Spinal cord (tissue), 10 donors: ENCODE data around the gene PPP2R2B. TPM values are rescaled to one million over a fixed set of nuclear protein-coding genes. Genes with fewer than 3 reads are reported as not detected.
A peak's percentile ranks its signal among the peaks of the same experiment; 100 is the strongest.

ENCODE experiments used
- DNase-seq, 6 donors: peaks; one replicate each; pipeline versions ENCODE4 v3.0.0 to v3.0.0-alpha.2; 2013 to 2015; ENCODE audit warnings: low spot score in 6 of 6, low read depth in 4 of 6
- H3K27ac ChIP-seq: one replicate; pipeline ENCODE4 v1.5.1; 2013; ENCODE audit warnings: low read depth, low read length, control low read depth
- H3K27me3 ChIP-seq: one replicate; pipeline ENCODE4 v1.6.1; 2013; ENCODE audit warnings: low read length; ENCODE audit not compliant: control insufficient read depth, insufficient read depth
- H3K36me3 ChIP-seq: one replicate; pipeline ENCODE4 v1.6.1; 2013; ENCODE audit warnings: low read length; ENCODE audit not compliant: control insufficient read depth, insufficient read depth
- H3K4me1 ChIP-seq: one replicate; pipeline ENCODE4 v1.6.1; 2013; ENCODE audit warnings: low read length; ENCODE audit not compliant: control insufficient read depth, insufficient read depth
- H3K4me3 ChIP-seq: one replicate; pipeline ENCODE4 v1.5.1; 2013; ENCODE audit warnings: low read depth, low read length, control low read depth
- H3K9me3 ChIP-seq: one replicate; pipeline ENCODE4 v1.6.1; 2013; ENCODE audit warnings: low read length; ENCODE audit not compliant: control insufficient read depth, insufficient read depth
- WGBS: methylation state at CpG from one replicate; pipeline ENCODE4 v1.1.5; 2013; ENCODE audit warnings: missing lambda C conversion rate; ENCODE audit not compliant: insufficient coverage; 5-methylcytosine and 5-hydroxymethylcytosine counted together
- polyA plus RNA-seq, 2 donors: library from polyadenylated mRNA; unstranded; fragments of 120-200 nt; gene quantifications; one replicate each; pipeline ENCODE4 v1.2.1, GENCODE V29; 2013; ENCODE audit not compliant: insufficient read length in 2 of 2
- total RNA-seq, 2 donors: library from RNA; depleted of rRNA in 1 of 2; stranded (reverse); fragments of 120-200 nt in 1 of 2; fragments of >200 nt in 1 of 2; gene quantifications; one replicate each; pipeline versions ENCODE4 v1.2.3 to v1.2.4, GENCODE V29; 2013 to 2014
- donor health status: healthy.

Gene PPP2R2B
- total and polyA plus RNA-seq, 4 donors = 62.0 to 211 (median 150) TPM

GRCh38 chr5:146683861-146684260 lies 194.7 kb downstream of the PPP2R2B start:
- Histone ChIP-seq H3K4me1 (no peaks in the 10 kb centered on the region), H3K4me3 (no peak overlapping the region), H3K9me3 (no peaks in the 10 kb centered on the region), H3K27me3 (no peaks in the 10 kb centered on the region), H3K27ac (no peak overlapping the region), H3K36me3 (peaks cover 5% of the 10 kb centered on the region)
- no peak for DNase-seq
- no CpG with 5 or more reads among the region's 5 CpGs for WGBS

DNA sequence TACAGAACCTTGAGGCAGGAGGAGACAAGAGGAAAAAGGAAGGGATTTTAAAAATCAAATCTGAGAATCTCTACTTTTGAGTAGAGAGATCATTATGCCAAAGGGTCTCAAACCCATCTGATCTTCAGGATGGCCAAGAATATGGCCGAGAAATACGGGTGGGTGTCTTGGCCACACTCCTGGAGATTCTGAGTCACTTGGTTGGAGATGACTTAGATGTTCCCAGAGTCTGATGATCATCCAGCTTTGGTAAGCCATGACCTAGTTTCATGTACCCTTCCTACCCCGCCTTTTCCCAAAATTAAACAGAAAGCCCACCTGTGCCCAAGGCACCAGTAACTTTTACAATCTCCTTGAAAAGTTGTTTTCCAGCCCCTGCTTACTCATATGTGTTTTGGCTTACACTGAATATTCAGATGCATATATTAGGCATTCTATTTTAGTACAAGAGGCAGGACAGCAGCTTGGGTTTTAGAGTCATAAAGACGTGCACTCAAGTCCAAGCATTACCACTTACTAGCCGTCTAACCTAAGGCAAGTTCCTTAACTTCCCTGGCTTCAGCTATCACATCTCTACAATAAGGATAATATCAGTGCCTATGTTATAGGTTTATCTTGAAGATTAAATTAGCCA lies 195.5 kb downstream of the PPP2R2B start:
- Histone ChIP-seq H3K36me3 (peaks cover 5% of the 10 kb centered on the region), H3K4me3 (no peak overlapping the region), H3K27ac (no peak overlapping the region), H3K4me1 (no peaks in the 10 kb centered on the region), H3K27me3 (no peaks in the 10 kb centered on the region), H3K9me3 (no peaks in the 10 kb centered on the region)
- WGBS = 94% methylated on average over 2 of the region's 5 CpGs
- DNase-seq = no peak

GRCh38 chr5:146681585-146682105 lies 196.9 kb downstream of the PPP2R2B start:
- H3K4me1 ChIP-seq = no peaks in the 10 kb centered on the region
- DNase-seq = no peak
- no peaks in the 10 kb centered on the region for H3K9me3 ChIP-seq
- no CpG with 5 or more reads among the region's 2 CpGs for WGBS
- no peak overlapping the region for H3K27ac ChIP-seq
- H3K27me3 ChIP-seq = no peaks in the 10 kb centered on the region
- H3K36me3 ChIP-seq = no peaks in the 10 kb centered on the region
- H3K4me3 ChIP-seq = no peak overlapping the region

- WGBS = 80% methylated on average over 1 of the region's 9 CpGs
- Histone ChIP-seq H3K27me3 (no peaks in the 10 kb centered on the region), H3K9me3 (no peaks in the 10 kb centered on the region), H3K36me3 (no peaks in the 10 kb centered on the region), H3K4me3 (no peak overlapping the region), H3K27ac (no peak overlapping the region), H3K4me1 (no peaks in the 10 kb centered on the region)
- no peak for DNase-seq
These were observed 197.5 kb downstream of the PPP2R2B start for GRCh38 chr5:146680846-146681584.

GRCh38 chr5:146675636-146676035 lies 202.9 kb downstream of the PPP2R2B start:
- Histone ChIP-seq H3K4me1 (no peaks in the 10 kb centered on the region), H3K9me3 (no peaks in the 10 kb centered on the region), H3K36me3 (no peaks in the 10 kb centered on the region), H3K4me3 (no peak overlapping the region), H3K27me3 (no peaks in the 10 kb centered on the region), H3K27ac (peak overlapping the region; percentile 33)
- DNase-seq = peak in 3 of 6 donors; percentile 38 to 79 (median 61)
- WGBS = no CpG with 5 or more reads among the region's 4 CpGs

DNA sequence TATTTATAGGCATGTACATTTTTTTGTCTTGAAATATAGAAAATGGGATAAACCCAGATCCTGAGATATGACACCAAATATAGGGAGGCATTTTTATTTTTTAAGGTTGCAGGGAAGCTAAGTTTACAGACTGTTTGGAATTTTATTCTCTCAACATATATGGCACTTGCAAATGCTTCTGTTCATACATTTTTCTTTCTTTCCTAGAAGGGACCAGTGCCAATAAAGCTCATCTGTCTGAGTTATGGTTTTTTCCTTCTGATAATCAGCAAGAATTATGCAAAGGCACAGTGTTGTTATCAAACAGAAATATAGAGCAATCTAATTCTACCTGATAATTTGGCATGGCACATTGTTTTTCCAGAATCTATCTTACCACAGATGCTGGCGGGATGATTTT lies 205.7 kb downstream of the PPP2R2B start:
- DNase-seq = peak in 1 of 6 donors; percentile 73
- Histone ChIP-seq H3K27me3 (no peaks in the 10 kb centered on the region), H3K4me3 (no peak overlapping the region), H3K9me3 (no peaks in the 10 kb centered on the region), H3K27ac (no peak overlapping the region), H3K36me3 (no peaks in the 10 kb centered on the region), H3K4me1 (no peaks in the 10 kb centered on the region)
- no CpG with 5 or more reads among the region's 1 CpG for WGBS

DNA sequence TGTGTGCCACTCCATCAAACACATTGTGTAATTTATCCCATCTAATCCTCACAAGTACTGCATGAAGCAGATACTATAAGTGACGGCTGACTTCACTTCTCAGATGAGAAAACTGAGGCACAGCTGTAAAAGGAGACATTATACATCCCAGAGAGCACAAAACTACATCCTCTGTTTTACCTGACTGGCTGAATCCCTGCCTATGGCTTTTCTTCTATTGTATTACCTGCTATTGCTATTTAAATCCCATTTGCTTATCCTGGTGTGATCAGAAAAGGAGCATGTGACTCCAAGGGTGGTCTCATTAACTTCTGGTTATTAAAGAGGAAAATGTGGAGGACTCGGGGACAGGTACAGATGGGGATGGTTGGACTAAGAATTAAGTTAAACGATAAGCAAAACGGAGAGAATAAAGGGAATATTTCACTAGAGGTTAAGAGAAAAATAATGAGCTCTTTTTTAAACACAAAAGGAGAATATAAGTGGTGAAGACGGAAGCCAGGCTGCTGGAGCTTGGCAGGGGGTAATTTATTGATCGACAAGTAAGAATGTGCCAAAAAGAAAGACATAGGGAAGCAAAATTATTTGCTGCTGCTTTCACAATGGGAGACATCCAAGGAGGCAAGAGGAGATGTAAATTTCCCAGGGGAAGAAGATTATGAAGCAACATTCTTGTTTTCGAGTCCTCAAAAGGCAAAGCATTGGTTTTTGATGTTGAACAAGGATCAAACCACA lies 206.8 kb downstream of the PPP2R2B start:
- 63% methylated on average over 5 of the region's 7 CpGs for WGBS
- Histone ChIP-seq H3K27me3 (no peaks in the 10 kb centered on the region), H3K9me3 (no peaks in the 10 kb centered on the region), H3K4me3 (no peak overlapping the region), H3K4me1 (no peaks in the 10 kb centered on the region), H3K36me3 (no peaks in the 10 kb centered on the region), H3K27ac (no peak overlapping the region)
- DNase-seq = peak in 2 of 6 donors; percentile 43 to 69

DNA sequence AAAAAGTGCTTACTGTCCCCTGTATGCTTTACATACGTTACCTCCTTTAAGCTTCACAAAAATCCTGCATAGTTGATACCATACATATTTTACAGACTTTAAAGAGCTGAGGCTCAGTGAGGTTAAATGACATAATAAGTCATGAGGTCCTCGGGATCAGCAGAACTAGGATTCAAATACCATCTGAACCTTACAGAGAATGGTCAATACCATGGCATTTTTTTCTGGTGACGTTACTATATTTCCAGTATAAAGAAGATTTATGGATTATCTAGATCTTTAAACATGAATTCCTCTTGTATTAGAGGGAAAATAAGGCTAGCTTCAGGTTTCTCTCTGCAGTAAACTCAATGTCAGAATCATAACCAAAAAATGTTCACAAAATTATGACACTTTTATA lies 208.9 kb downstream of the PPP2R2B start:
- H3K27ac ChIP-seq = no peak overlapping the region
- 100% methylated on average over 1 of the region's 3 CpGs for WGBS
- no peaks in the 10 kb centered on the region for H3K9me3 ChIP-seq
- DNase-seq = no peak
- H3K36me3 ChIP-seq = no peaks in the 10 kb centered on the region
- no peaks in the 10 kb centered on the region for H3K27me3 ChIP-seq
- H3K4me1 ChIP-seq = no peaks in the 10 kb centered on the region
- no peak overlapping the region for H3K4me3 ChIP-seq

DNA sequence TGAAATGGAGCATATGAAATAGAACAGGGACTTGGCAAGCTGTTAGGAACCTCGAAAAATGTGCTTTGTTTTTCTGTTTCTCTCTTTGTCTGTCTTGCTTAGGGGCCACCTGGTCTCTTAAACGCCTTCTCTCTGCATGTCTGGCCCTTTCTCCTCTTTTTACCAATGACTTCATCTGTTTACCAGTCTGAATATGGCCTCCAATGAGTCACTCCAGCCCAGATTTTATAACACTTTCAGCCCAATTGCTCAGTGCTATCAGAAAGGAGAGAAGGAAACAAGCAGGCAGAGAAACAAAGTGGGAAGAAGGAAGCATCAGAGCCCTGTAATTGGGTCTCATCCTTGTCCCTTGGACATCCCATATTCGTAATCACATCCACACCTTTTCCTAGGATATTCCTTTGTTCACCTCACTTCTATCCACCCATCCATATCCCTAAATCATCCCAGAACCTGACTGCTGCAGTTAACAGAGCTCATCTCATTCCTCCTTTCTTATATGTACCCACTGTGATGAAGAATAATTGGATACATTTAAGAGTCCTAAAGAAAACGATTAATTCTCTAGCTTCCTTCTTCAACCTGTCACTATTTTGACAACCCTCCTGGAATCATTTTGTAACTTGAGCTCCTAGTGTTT lies 210.8 kb downstream of the PPP2R2B start:
- Histone ChIP-seq H3K27ac (no peak overlapping the region), H3K27me3 (no peaks in the 10 kb centered on the region), H3K36me3 (no peaks in the 10 kb centered on the region), H3K4me3 (no peak overlapping the region), H3K9me3 (no peaks in the 10 kb centered on the region), H3K4me1 (no peaks in the 10 kb centered on the region)
- DNase-seq = peak in 1 of 6 donors; percentile 76
- WGBS = 34% methylated on average over 3 of the region's 4 CpGs
